PC-9 (cell line): ENCODE results near the gene MC4R.

Source experiments
- CTCF ChIP-seq: fragments of 200-600 bp; sonication (generic); conservative IDR thresholded peaks from 2 replicates; pipeline ENCODE4 v1.6.1; 2017; ENCODE audit warnings: mixed run types, antibody characterized with exemption, mild to moderate bottlenecking, moderate library complexity
- EZH2 ChIP-seq: fragments of 200-600 bp; sonication (generic); IDR thresholded peaks from 2 replicates; pipeline ENCODE4 v1.8.0; 2017; ENCODE audit warnings: antibody characterized with exemption, low read depth

DNA sequence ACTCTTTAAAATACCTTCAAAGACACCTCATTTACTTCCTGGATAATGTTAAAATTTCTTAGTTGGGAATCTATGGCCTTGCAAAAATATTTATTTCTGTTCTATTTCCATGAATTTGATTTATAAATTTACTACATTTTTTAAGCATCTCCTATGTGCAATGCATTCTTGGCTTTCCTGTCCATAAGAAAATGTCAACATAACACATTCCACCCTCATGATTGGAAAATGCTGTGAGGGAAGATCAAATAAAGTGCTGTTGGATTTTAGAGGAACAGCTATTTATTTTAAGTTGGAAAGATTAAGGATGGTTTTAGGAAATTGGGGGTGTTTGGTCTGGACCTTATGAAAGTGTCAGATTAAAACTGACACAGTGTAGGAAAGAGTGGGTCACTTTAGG, 45.4 kb upstream of the MC4R start:
- TF ChIP-seq CTCF (no peak), EZH2 (no peak)
